Thyroid gland (tissue), 4 donors: Measurements from ENCODE around the gene NRIP1.

Source experiments
- CTCF ChIP-seq, 6 experiments: fragments of 200-600 bp in 3 of 6; fragments of 450-650 bp in 3 of 6; sonication (generic) in 3 of 6; IDR thresholded peaks; one replicate each; pipeline ENCODE4 v1.5.1; 2016 to 2019; ENCODE audit warnings: antibody characterized with exemption in 6 of 6, mild to moderate bottlenecking in 2 of 6, inconsistent platforms in 1 of 6, moderate library complexity in 1 of 6
- POLR2A ChIP-seq, 2 donors: fragments of 450-650 bp; IDR thresholded peaks; one replicate each; pipeline ENCODE4 v1.6.1; 2017; ENCODE audit warnings: antibody characterized with exemption in 2 of 2, mild to moderate bottlenecking in 2 of 2, moderate library complexity in 1 of 2

GRCh38 chr21:14988760-14989159, 76.0 kb downstream of the NRIP1 start:
- TF ChIP-seq CTCF (IDR thresholded peaks at IDR 0.05): no peak
- TF ChIP-seq POLR2A (IDR thresholded peaks at IDR 0.05): no peak
